Peyer's patch (tissue), 4 donors: Measurements from ENCODE around the gene FAM156B. TPM values are rescaled to one million over a fixed set of nuclear protein-coding genes. Genes with fewer than 3 reads are reported as not detected.
"Not testable (repeated sequence)": the region's sequence is repeated elsewhere in the genome, so short reads cannot be mapped to it uniquely, and the experiment has no call there.

Experiments
- DNase-seq, 3 donors: peaks; one replicate each; pipeline ENCODE4 v3.0.0-alpha.2; 2017 to 2019
- H3K27ac ChIP-seq, 4 donors: fragments of 200-600 bp; sonication (generic); one replicate each; pipeline ENCODE4 v1.5.1; 2016 to 2019
- H3K27me3 ChIP-seq, 2 donors: fragments of 200-600 bp; sonication (generic); one replicate each; pipeline ENCODE4 v1.5.1; 2019
- H3K36me3 ChIP-seq, 3 donors: fragments of 200-600 bp; sonication (generic); one replicate each; pipeline ENCODE4 v1.5.1; 2016 to 2019
- H3K4me1 ChIP-seq, 4 donors: fragments of 200-600 bp; sonication (generic); one replicate each; pipeline ENCODE4 v1.5.1; 2016 to 2019
- H3K4me3 ChIP-seq, 4 donors: fragments of 200-600 bp; sonication (generic); 1 replicate in 3 of 4; 2 replicates in 1 of 4; pipeline ENCODE4 v1.5.1; 2016 to 2019; ENCODE audit warnings: mild to moderate bottlenecking in 1 of 4
- H3K9me3 ChIP-seq, 4 donors: fragments of 200-600 bp; sonication (generic); one replicate each; pipeline ENCODE4 v1.5.1; 2016 to 2019; ENCODE audit warnings: mild to moderate bottlenecking in 1 of 4
- CTCF ChIP-seq, 6 experiments: fragments of 450-650 bp in 4 of 6; fragments of 200-600 bp in 2 of 6; sonication (generic) in 1 of 6; IDR thresholded peaks; one replicate each; pipeline ENCODE4 v1.5.1; 2017 to 2019; ENCODE audit warnings: antibody characterized with exemption in 6 of 6, mild to moderate bottlenecking in 3 of 6, moderate library complexity in 1 of 6
- POLR2A ChIP-seq, 2 donors: fragments of 450-650 bp; IDR thresholded peaks; one replicate each; pipeline ENCODE4 v1.5.1; 2017; ENCODE audit warnings: antibody characterized with exemption in 2 of 2, mild to moderate bottlenecking in 2 of 2, moderate library complexity in 2 of 2
- total RNA-seq, 4 donors: library from RNA; depleted of rRNA; stranded (reverse); fragments of >200 nt; gene quantifications; one replicate each; pipeline ENCODE4 v1.1.0, GENCODE V29; 2016

Gene FAM156B
- total RNA-seq, 4 donors from 2014 or later = 26.6 to 102 (median 64.4) TPM

GRCh38 chrX:52874661-52875060, 22.5 kb upstream of the FAM156B start:
- Histone ChIP-seq H3K27ac (no peak overlapping the region), H3K27me3 (no peaks in the 10 kb centered on the region), H3K9me3 (no peaks in the 10 kb centered on the region), H3K4me3 (no peak overlapping the region), H3K36me3 (no peaks in the 10 kb centered on the region), H3K4me1 (no peaks in the 10 kb centered on the region)
- no peak for DNase-seq
- TF ChIP-seq POLR2A (IDR thresholded peaks at IDR 0.05) (no peak), CTCF (IDR thresholded peaks at IDR 0.05) (no peak)

- not testable (repeated sequence) for H3K4me1 ChIP-seq, H3K4me3 ChIP-seq, H3K27me3 ChIP-seq, H3K9me3 ChIP-seq, DNase-seq, H3K36me3 ChIP-seq, H3K27ac ChIP-seq
These were observed 21.7 kb upstream of the FAM156B start for GRCh38 chrX:52875436-52875835.

- H3K9me3 ChIP-seq, H3K27ac ChIP-seq, H3K4me3 ChIP-seq, DNase-seq, H3K4me1 ChIP-seq, H3K36me3 ChIP-seq, H3K27me3 ChIP-seq: not testable (repeated sequence)
These were observed 20.7 kb upstream of the FAM156B start for GRCh38 chrX:52876386-52876785.

- not testable (repeated sequence) for H3K9me3 ChIP-seq, DNase-seq
These were observed 9.7 kb upstream of the FAM156B start for GRCh38 chrX:52887459-52887858.

GRCh38 chrX:52888090-52888489, 9.0 kb upstream of the FAM156B start:
- DNase-seq, H3K36me3 ChIP-seq, H3K4me1 ChIP-seq, H3K27me3 ChIP-seq, H3K27ac ChIP-seq, H3K9me3 ChIP-seq, H3K4me3 ChIP-seq: not testable (repeated sequence)

More at GRCh38 chrX:52887459-52887858, 9.7 kb upstream of the FAM156B start:
- not testable (repeated sequence) for H3K27me3 ChIP-seq, H3K36me3 ChIP-seq, H3K4me3 ChIP-seq, H3K4me1 ChIP-seq, H3K27ac ChIP-seq

GRCh38 chrX:52896438-52896837, 692 bp upstream of the FAM156B start:
- not testable (repeated sequence) for H3K36me3 ChIP-seq, DNase-seq

GRCh38 chrX:52905531-52905930, 8.4 kb downstream of the FAM156B start:
- not testable (repeated sequence) for H3K4me1 ChIP-seq, H3K27me3 ChIP-seq, H3K36me3 ChIP-seq, H3K9me3 ChIP-seq, DNase-seq, H3K4me3 ChIP-seq, H3K27ac ChIP-seq

More at GRCh38 chrX:52896438-52896837, 692 bp upstream of the FAM156B start:
- H3K27ac ChIP-seq, H3K4me3 ChIP-seq, H3K4me1 ChIP-seq, H3K27me3 ChIP-seq, H3K9me3 ChIP-seq: not testable (repeated sequence)

- not testable (repeated sequence) for H3K9me3 ChIP-seq, H3K27me3 ChIP-seq, H3K27ac ChIP-seq, DNase-seq, H3K4me3 ChIP-seq, H3K4me1 ChIP-seq, H3K36me3 ChIP-seq
These were observed 8.9 kb downstream of the FAM156B start for GRCh38 chrX:52906072-52906471.

GRCh38 chrX:52907137-52907536, 10.0 kb downstream of the FAM156B start:
- not testable (repeated sequence) for H3K4me3 ChIP-seq, H3K27me3 ChIP-seq, H3K36me3 ChIP-seq, H3K9me3 ChIP-seq, DNase-seq, H3K4me1 ChIP-seq, H3K27ac ChIP-seq

GRCh38 chrX:52907900-52908299, 10.8 kb downstream of the FAM156B start:
- H3K27me3 ChIP-seq, H3K4me3 ChIP-seq, DNase-seq, H3K36me3 ChIP-seq, H3K4me1 ChIP-seq, H3K27ac ChIP-seq, H3K9me3 ChIP-seq: not testable (repeated sequence)

GRCh38 chrX:52909313-52909969, 12.3 kb downstream of the FAM156B start:
- not testable (repeated sequence) for DNase-seq, H3K36me3 ChIP-seq, H3K9me3 ChIP-seq, H3K27ac ChIP-seq, H3K4me1 ChIP-seq, H3K4me3 ChIP-seq, H3K27me3 ChIP-seq

- not testable (repeated sequence) for H3K27ac ChIP-seq, H3K4me1 ChIP-seq, H3K36me3 ChIP-seq, DNase-seq, H3K9me3 ChIP-seq, H3K4me3 ChIP-seq, H3K27me3 ChIP-seq
These were observed 16.6 kb downstream of the FAM156B start for GRCh38 chrX:52913681-52914080.

- not testable (repeated sequence) for DNase-seq, H3K4me3 ChIP-seq, H3K4me1 ChIP-seq, H3K27ac ChIP-seq, H3K9me3 ChIP-seq, H3K36me3 ChIP-seq, H3K27me3 ChIP-seq
These were observed 17.6 kb downstream of the FAM156B start for GRCh38 chrX:52914704-52915103.
